AG08395 (cell line): ENCODE measurements around the gene XYLB.
A peak's percentile ranks its signal among the peaks of the same experiment; 100 is the strongest.

Experiments used
- DNase-seq: peaks from one replicate; pipeline ENCODE4 v3.0.0; 2012; ENCODE audit warnings: mixed read lengths, low spot score

Gene XYLB

GRCh38 chr3:38454884-38455638 is 108.5 kb downstream of the XYLB start:
- peak; percentile 57 for DNase-seq

DNA sequence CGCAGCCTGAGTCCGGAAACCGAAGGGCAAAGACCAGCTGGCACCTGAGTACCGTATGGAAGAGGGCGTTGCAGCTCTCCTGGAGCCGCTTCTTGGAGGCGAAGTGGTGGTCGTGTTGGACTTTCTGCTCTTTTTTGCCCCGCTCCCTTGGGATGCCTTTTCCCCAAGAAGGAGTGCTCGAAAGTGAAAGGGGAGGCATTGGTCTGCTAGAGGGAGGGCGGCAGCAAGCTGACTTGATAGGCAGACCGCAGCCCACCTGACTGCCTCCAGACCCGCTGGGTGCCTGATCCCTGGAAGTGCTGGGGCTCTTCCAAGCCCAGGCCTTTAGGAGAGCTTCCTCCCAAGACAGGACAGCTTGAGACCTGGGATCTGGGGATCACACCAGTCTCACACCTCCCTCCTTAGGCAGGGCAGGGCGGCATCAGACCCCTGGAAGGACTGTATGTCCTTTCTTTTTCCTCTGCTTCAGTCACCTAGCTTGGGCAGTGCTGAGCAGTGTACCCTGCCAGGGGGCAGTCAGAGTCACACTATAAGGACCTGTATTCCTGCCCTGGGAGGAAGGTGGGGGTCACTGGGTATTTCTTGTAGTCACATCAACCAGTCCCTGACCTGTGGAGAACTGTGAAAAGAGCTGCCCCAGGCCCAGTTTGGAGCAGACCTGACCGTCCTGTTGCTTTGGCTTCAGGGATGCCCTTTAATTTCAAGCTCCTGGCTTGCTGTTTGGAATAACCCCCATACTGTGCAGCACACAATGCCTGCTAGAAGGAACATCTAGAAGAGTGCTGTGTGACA is 109.2 kb downstream of the XYLB start:
- DNase-seq: no peak

DNA sequence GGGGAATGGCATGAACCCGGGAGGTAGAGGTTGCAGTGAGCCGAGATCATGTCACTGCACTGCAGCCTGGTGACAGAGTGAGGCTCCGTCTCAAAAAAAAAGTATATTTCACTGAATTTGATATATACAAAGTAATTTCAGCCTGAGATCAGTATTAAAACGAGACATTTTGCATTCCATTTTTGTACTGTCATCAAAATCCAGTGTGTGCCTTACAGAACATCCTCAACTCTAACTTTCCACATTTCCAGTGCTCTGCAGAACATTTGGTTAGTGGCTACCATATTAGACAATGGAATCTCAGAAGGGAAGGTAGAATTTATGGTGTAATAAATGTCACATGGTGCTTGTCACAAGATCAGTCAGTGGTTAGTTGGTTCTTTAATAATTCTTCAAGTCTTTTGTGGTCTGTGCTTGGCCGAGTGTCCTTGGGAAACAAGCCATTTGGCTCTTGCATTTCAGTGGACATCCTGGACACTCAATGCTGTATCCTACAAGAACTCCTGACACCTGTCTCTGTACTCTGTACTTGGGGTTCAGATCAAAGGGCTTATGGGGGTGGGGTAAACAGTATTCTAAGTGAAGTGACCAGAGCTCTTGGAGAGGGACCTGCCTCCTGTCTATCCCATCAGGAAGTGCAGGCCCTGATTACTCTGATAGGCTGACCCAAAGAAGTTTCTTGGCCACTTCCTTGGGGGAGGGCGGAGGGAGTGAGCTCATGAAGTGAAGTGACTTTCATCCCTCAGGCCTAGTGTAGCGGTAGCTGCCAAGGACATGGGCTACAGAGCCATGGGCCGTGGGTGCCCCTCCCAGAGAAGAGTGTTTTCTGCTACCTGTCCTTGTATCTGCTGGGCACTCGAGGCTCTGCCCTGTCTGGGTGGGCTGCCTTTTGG is 110.8 kb downstream of the XYLB start:
- peak; percentile 19 for DNase-seq

GRCh38 chr3:38458796-38459498 is 112.4 kb downstream of the XYLB start:
- DNase-seq: peak; percentile 77

- DNase-seq: no peak
Observed at GRCh38 chr3:38459499-38460048, 113.0 kb downstream of the XYLB start.

DNA sequence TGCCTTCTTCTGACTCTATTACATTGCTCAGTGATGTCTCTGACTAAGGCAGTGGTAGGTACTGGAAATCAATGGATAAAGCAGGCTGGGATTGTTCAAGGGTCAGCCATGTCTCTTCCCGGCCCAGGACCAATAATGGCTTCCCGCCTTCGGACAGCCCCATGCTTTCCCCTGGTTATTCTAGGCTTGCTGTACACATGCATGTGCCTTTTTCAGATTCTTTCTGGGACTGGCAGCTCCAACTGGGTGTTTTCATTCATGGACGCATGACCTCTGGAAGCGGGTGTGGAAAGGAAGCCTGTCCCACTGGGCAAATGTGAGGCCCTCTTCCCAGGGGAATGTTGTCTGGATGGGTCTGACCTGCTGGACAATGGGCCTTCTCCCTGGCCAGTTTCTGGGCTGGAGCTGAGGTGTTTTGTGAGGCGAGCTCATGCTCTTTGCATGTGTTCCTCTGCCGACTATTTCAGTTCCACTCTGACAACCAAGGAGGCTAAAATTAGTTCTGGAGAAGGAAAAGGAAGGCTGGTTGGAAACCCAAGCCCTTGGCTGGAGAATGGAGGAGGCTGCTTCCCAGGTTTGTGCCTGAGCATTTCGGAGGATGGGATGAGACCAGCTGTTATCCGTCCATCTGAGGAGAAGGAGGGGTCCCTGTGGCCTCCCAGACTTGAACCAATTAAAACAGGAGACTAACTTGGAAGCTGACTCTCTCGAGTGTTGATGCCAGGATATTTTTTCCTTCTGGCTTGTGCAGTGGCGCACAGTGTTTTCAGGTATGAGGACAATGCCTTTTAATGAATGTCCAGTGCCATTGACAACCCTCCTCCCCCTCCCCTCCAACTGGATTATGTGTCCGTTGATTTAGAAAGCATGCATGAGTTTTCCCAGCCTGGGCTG is 114.0 kb downstream of the XYLB start:
- no peak for DNase-seq
